ENCODE measurements around the gene SNPH.

DNA sequence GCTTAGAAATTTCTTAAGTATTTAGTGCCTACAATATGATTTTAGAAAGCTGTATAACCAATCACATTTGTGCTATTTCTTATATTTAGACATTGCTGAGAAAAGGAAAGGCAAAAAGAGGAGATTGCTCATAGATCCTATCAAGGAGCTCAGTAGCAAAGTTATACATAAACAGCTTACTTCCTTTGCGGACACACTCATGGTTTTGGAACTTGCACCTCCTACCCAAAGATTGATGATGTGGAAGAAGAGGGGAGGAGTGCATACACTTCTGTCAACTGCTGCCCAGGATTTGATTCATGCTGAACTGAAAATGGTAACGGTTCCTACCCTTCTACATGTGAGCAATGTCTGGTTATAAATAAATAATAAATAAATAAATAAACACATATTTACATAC lies 23.6 kb upstream of the SNPH start:
- TF ChIP-seq, protein P1, sequence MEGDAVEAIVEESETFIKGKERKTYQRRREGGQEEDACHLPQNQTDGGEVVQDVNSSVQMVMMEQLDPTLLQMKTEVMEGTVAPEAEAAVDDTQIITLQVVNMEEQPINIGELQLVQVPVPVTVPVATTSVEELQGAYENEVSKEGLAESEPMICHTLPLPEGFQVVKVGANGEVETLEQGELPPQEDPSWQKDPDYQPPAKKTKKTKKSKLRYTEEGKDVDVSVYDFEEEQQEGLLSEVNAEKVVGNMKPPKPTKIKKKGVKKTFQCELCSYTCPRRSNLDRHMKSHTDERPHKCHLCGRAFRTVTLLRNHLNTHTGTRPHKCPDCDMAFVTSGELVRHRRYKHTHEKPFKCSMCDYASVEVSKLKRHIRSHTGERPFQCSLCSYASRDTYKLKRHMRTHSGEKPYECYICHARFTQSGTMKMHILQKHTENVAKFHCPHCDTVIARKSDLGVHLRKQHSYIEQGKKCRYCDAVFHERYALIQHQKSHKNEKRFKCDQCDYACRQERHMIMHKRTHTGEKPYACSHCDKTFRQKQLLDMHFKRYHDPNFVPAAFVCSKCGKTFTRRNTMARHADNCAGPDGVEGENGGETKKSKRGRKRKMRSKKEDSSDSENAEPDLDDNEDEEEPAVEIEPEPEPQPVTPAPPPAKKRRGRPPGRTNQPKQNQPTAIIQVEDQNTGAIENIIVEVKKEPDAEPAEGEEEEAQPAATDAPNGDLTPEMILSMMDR (IDR thresholded peaks at IDR 0.05) = no peak
- no peak for TF ChIP-seq ZFX (IDR thresholded peaks at IDR 0.05; ENCODE audit: borderline replicate concordance)
